H1 (cell line): ENCODE measurements around the gene ERICH6.

Source experiments
- ASH2L ChIP-seq: fragments of 200-600, 300-600 bp; sonication (generic); IDR thresholded peaks from one replicate; pipeline ENCODE4 v1.7.1; 2017; ENCODE audit warnings: low read length
- CEBPB ChIP-seq: IDR thresholded peaks from 2 replicates; pipeline ENCODE4 v1.6.1; 2012; ENCODE audit warnings: low read depth, low read length
- CTCF ChIP-seq, 3 experiments: IDR thresholded peaks; 1 replicate in 2 of 3; 2 replicates in 1 of 3; pipeline versions ENCODE4 v1.5.1 to v1.6.1; 2011; ENCODE audit warnings: low read length in 3 of 3, mild to moderate bottlenecking in 3 of 3, inconsistent platforms in 2 of 3, low read depth in 1 of 3, moderate library complexity in 1 of 3; ENCODE audit not compliant: insufficient read depth in 1 of 3; ENCODE audit errors: control extremely low read depth in 1 of 3
- EZH2 ChIP-seq: fragments of 200-600 bp; sonication (generic); IDR thresholded peaks from 2 replicates; pipeline ENCODE4 v1.7.1; 2012; ENCODE audit warnings: low read depth, mild to moderate bottlenecking, moderate library complexity, low read length, inconsistent platforms; ENCODE audit not compliant: severe bottlenecking
- PHF8 ChIP-seq: fragments of 200-600 bp; sonication (generic); conservative IDR thresholded peaks from 2 replicates; pipeline ENCODE4 v1.7.1; 2012; ENCODE audit warnings: low read depth, mild to moderate bottlenecking, inconsistent platforms, low read length, moderate library complexity
- POLR2AphosphoS5 ChIP-seq: IDR thresholded peaks from 2 replicates; pipeline ENCODE4 v1.6.1; 2011; ENCODE audit warnings: low read depth, low read length
- POU5F1 ChIP-seq: IDR thresholded peaks from 2 replicates; pipeline ENCODE4 v1.6.1; 2011; ENCODE audit warnings: low read depth, mild to moderate bottlenecking, low read length, moderate library complexity
- RFX5 ChIP-seq: IDR thresholded peaks from 2 replicates; pipeline ENCODE4 v1.6.1; 2011; ENCODE audit warnings: low read depth, low read length, improper control_type of control experiment, borderline replicate concordance
- RXRA ChIP-seq: IDR thresholded peaks from 2 replicates; pipeline ENCODE4 v1.6.1; 2011; ENCODE audit warnings: low read depth, mild to moderate bottlenecking, low read length, moderate library complexity; ENCODE audit not compliant: insufficient read depth
- TAF1 ChIP-seq: IDR thresholded peaks from 2 replicates; pipeline ENCODE4 v1.6.1; 2011; ENCODE audit warnings: mild to moderate bottlenecking, low read depth, low read length
- TF ChIP-seq, protein P1 (sequence below): IDR thresholded peaks from 2 replicates; pipeline ENCODE4 v1.6.1; 2012; ENCODE audit warnings: low read length, inconsistent platforms

GRCh38 chr3:150743508-150743907 lies 39.8 kb upstream of the ERICH6 start:
- TF ChIP-seq RFX5 = no peak
- TF ChIP-seq CEBPB = no peak
- TF ChIP-seq RXRA = no peak
- no peak for TF ChIP-seq EZH2
- TF ChIP-seq POU5F1 = no peak
- no peak for TF ChIP-seq POLR2AphosphoS5
- no peak for TF ChIP-seq ASH2L
- TF ChIP-seq TAF1 = no peak
- TF ChIP-seq CTCF (IDR thresholded peaks at IDR 0.05; ENCODE audit: control extremely low read depth in 1 of 3, insufficient read depth in 1 of 3, low read depth in 1 of 3, low read length in 3 of 3) = no peak
- TF ChIP-seq, protein P1, sequence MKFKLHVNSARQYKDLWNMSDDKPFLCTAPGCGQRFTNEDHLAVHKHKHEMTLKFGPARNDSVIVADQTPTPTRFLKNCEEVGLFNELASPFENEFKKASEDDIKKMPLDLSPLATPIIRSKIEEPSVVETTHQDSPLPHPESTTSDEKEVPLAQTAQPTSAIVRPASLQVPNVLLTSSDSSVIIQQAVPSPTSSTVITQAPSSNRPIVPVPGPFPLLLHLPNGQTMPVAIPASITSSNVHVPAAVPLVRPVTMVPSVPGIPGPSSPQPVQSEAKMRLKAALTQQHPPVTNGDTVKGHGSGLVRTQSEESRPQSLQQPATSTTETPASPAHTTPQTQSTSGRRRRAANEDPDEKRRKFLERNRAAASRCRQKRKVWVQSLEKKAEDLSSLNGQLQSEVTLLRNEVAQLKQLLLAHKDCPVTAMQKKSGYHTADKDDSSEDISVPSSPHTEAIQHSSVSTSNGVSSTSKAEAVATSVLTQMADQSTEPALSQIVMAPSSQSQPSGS = no peak
- no peak for TF ChIP-seq PHF8
